ENCODE data around the gene SHCBP1.
A peak's percentile ranks its signal among the peaks of the same experiment; 100 is the strongest.

The SHCBP1 gene

GRCh38 chr16:46614006-46614405, 7.2 kb downstream of the SHCBP1 start:
- no peak for DNase-seq (ENCODE audit: low read depth)

GRCh38 chr16:46613352-46613751, 7.8 kb downstream of the SHCBP1 start:
- DNase-seq (ENCODE audit: low read depth): peak; percentile 37

GRCh38 chr16:46612121-46612520, 9.1 kb downstream of the SHCBP1 start:
- DNase-seq (ENCODE audit: low read depth): no peak

GRCh38 chr16:46607529-46607928, 13.7 kb downstream of the SHCBP1 start:
- DNase-seq (ENCODE audit: low read depth): peak; percentile 78

GRCh38 chr16:46606231-46606630, 14.9 kb downstream of the SHCBP1 start:
- DNase-seq (ENCODE audit: low read depth): no peak

- DNase-seq (ENCODE audit: low read depth): no peak
Observed at GRCh38 chr16:46591257-46591656, 29.9 kb downstream of the SHCBP1 start.

- no peak for DNase-seq (ENCODE audit: low read depth)
Observed at GRCh38 chr16:46586011-46586577, 35.1 kb downstream of the SHCBP1 start.

GRCh38 chr16:46583036-46583435, 38.1 kb downstream of the SHCBP1 start:
- peak; percentile 53 for DNase-seq (ENCODE audit: low read depth)

- no peak for DNase-seq (ENCODE audit: low read depth)
Observed at GRCh38 chr16:46582313-46582712, 38.9 kb downstream of the SHCBP1 start.

GRCh38 chr16:46577988-46578579, 43.1 kb downstream of the SHCBP1 start:
- no peak for DNase-seq (ENCODE audit: low read depth)

GRCh38 chr16:46573834-46574159, 47.4 kb downstream of the SHCBP1 start:
- no peak for DNase-seq (ENCODE audit: low read depth)

- peak; percentile 44 for DNase-seq (ENCODE audit: low read depth)
Observed at GRCh38 chr16:46573008-46573833, 48.0 kb downstream of the SHCBP1 start.

GRCh38 chr16:46569231-46569735, 51.9 kb downstream of the SHCBP1 start:
- DNase-seq (ENCODE audit: low read depth): no peak

- DNase-seq (ENCODE audit: low read depth): no peak
Observed at GRCh38 chr16:46568472-46569230, 52.5 kb downstream of the SHCBP1 start.

GRCh38 chr16:46562979-46563378, 58.2 kb downstream of the SHCBP1 start:
- DNase-seq (ENCODE audit: low read depth): no peak

GRCh38 chr16:46558018-46558417, 63.2 kb downstream of the SHCBP1 start:
- no peak for DNase-seq (ENCODE audit: low read depth)

- peak; percentile 5 for DNase-seq (ENCODE audit: low read depth)
Observed at GRCh38 chr16:46555951-46556350, 65.2 kb downstream of the SHCBP1 start.

- DNase-seq (ENCODE audit: low read depth): peak; percentile 71
Observed at GRCh38 chr16:46554435-46554834, 66.7 kb downstream of the SHCBP1 start.

- DNase-seq (ENCODE audit: low read depth): no peak
Observed at GRCh38 chr16:46549477-46549876, 71.7 kb downstream of the SHCBP1 start.
